HepG2 (cell line): ENCODE measurements around the gene PATL2. TPM values are rescaled to one million over a fixed set of nuclear protein-coding genes. Genes with fewer than 3 reads are reported as not detected.
A peak's percentile ranks its signal among the peaks of the same experiment; 100 is the strongest.

ENCODE experiments used
- CEBPG ChIP-seq: IDR thresholded peaks from 2 replicates; pipeline ENCODE4 v1.6.1; 2016
- CREM ChIP-seq, 2 experiments: sonication (generic) in 1 of 2; formaldehyde crosslinking in 1 of 2; IDR thresholded peaks; 2 replicates each; pipeline versions ENCODE4 v1.4.0 to v1.6.1; 2016 to 2020; ENCODE audit warnings: antibody characterized with exemption in 1 of 2, mild to moderate bottlenecking in 1 of 2, missing genetic modification reagents in 1 of 2
- EEA1 ChIP-seq: sonication (generic); formaldehyde crosslinking; IDR thresholded peaks from 2 replicates; pipeline ENCODE4 v1.5.1; 2020; ENCODE audit warnings: mild to moderate bottlenecking, missing genetic modification reagents, borderline replicate concordance
- ESRRA ChIP-seq: sonication (generic); formaldehyde crosslinking; IDR thresholded peaks from 2 replicates; pipeline ENCODE4 v1.5.1; 2020; ENCODE audit warnings: mild to moderate bottlenecking, low read depth, missing genetic modification reagents
- GABPB1 ChIP-seq: IDR thresholded peaks from 2 replicates; pipeline ENCODE4 v1.6.1; 2016; ENCODE audit warnings: mild to moderate bottlenecking, missing genetic modification reagents, moderate library complexity, missing compliant biosample characterization
- HNRNPUL1 ChIP-seq: fragments of 200-400 bp; formaldehyde crosslinking; IDR thresholded peaks from 2 replicates; pipeline ENCODE4 v1.6.1; 2017; ENCODE audit warnings: low read depth, mild to moderate bottlenecking, low read length, moderate library complexity
- KLF15 ChIP-seq: sonication (generic); formaldehyde crosslinking; IDR thresholded peaks from 2 replicates; pipeline ENCODE4 v1.8.1; 2023; ENCODE audit warnings: borderline replicate concordance, mild to moderate bottlenecking, inconsistent platforms, missing genetic modification reagents, mixed read lengths
- NCOR1 ChIP-seq: fragments of 200-600 bp; sonication (generic); IDR thresholded peaks from 2 replicates; pipeline ENCODE4 v1.7.0; 2017; ENCODE audit warnings: antibody characterized with exemption, low read length, borderline replicate concordance
- NFKB2 ChIP-seq: sonication (generic); formaldehyde crosslinking; IDR thresholded peaks from 2 replicates; pipeline ENCODE4 v1.4.0; 2020; ENCODE audit warnings: missing genetic modification reagents, borderline replicate concordance
- SMAD1 ChIP-seq: sonication (generic); formaldehyde crosslinking; IDR thresholded peaks from 2 replicates; pipeline ENCODE4 v1.4.0; 2020; ENCODE audit warnings: missing genetic modification reagents, low read depth, mild to moderate bottlenecking, borderline replicate concordance
- ZBTB10 ChIP-seq: sonication (generic); formaldehyde crosslinking; IDR thresholded peaks from 2 replicates; pipeline ENCODE4 v1.4.0; 2020; ENCODE audit warnings: missing genetic modification reagents, borderline replicate concordance
- ZBTB42 ChIP-seq: sonication (generic); formaldehyde crosslinking; IDR thresholded peaks from 2 replicates; pipeline ENCODE4 v1.5.0; 2020; ENCODE audit warnings: mild to moderate bottlenecking, missing genetic modification reagents
- ZEB1 ChIP-seq: IDR thresholded peaks from 2 replicates; pipeline ENCODE4 v1.6.1; 2012; ENCODE audit warnings: mild to moderate bottlenecking, low read depth, inconsistent platforms; ENCODE audit not compliant: insufficient replicate concordance
- ZFP62 ChIP-seq: sonication (generic); formaldehyde crosslinking; IDR thresholded peaks from 2 replicates; pipeline ENCODE4 v1.4.0; 2020; ENCODE audit warnings: missing genetic modification reagents
- ZNF274 ChIP-seq: sonication (generic); formaldehyde crosslinking; IDR thresholded peaks from 2 replicates; pipeline ENCODE4 v1.5.1; 2020; ENCODE audit warnings: mild to moderate bottlenecking, missing genetic modification reagents
- ZNF414 ChIP-seq: sonication (generic); formaldehyde crosslinking; IDR thresholded peaks from 2 replicates; pipeline ENCODE4 v1.5.0; 2020; ENCODE audit warnings: missing genetic modification reagents
- ZNF672 ChIP-seq: sonication (generic); formaldehyde crosslinking; IDR thresholded peaks from 2 replicates; pipeline ENCODE4 v1.8.1; 2022; ENCODE audit warnings: missing genetic modification reagents
- ZNF713 ChIP-seq: sonication (generic); formaldehyde crosslinking; IDR thresholded peaks from 2 replicates; pipeline ENCODE4 v1.4.0; 2020; ENCODE audit warnings: mild to moderate bottlenecking, missing genetic modification reagents
- ZNF740 ChIP-seq: sonication (generic); formaldehyde crosslinking; IDR thresholded peaks from 2 replicates; pipeline ENCODE4 v1.4.0; 2020; ENCODE audit warnings: missing genetic modification reagents
- polyA plus RNA-seq, 8 experiments: library from polyadenylated mRNA; depleted of rRNA in 3 of 8; stranded (reverse) in 7 of 8; unstranded in 1 of 8; fragments of >200 nt; fragmentation: Illumina TruSeq in 4 of 8; extraction: Trizol in 4 of 8; gene quantifications; 2 replicates each; pipeline versions ENCODE4 v1.2.1 to v1.2.3, GENCODE V29; 2011 to 2016; ENCODE audit warnings: low read depth in 4 of 8, missing spikeins in 1 of 8, mixed read lengths in 1 of 8; ENCODE audit not compliant: insufficient read depth in 1 of 8
- total RNA-seq, 5 experiments: library from RNA; depleted of rRNA; stranded (reverse); fragments of >200 nt; fragmentation: Illumina TruSeq; extraction: Trizol; gene quantifications; 2 replicates each; pipeline ENCODE4 v1.2.3, GENCODE V29; 2016; ENCODE audit warnings: low read depth in 1 of 5
- TF ChIP-seq, protein P1 (sequence below): sonication (generic); formaldehyde crosslinking; IDR thresholded peaks from 2 replicates; pipeline ENCODE4 v1.5.0; 2020; ENCODE audit warnings: mild to moderate bottlenecking, missing genetic modification reagents
- TF ChIP-seq, protein P2 (sequence below): sonication (generic); formaldehyde crosslinking; IDR thresholded peaks from 2 replicates; pipeline ENCODE4 v1.4.0; 2020; ENCODE audit warnings: missing genetic modification reagents

The PATL2 gene
- total and polyA plus RNA-seq, 2 of the 13 experiments (the other 11 are each of a cell fraction or from before 2014, with no cell fraction given), result 0.15 to 0.53 TPM

DNA sequence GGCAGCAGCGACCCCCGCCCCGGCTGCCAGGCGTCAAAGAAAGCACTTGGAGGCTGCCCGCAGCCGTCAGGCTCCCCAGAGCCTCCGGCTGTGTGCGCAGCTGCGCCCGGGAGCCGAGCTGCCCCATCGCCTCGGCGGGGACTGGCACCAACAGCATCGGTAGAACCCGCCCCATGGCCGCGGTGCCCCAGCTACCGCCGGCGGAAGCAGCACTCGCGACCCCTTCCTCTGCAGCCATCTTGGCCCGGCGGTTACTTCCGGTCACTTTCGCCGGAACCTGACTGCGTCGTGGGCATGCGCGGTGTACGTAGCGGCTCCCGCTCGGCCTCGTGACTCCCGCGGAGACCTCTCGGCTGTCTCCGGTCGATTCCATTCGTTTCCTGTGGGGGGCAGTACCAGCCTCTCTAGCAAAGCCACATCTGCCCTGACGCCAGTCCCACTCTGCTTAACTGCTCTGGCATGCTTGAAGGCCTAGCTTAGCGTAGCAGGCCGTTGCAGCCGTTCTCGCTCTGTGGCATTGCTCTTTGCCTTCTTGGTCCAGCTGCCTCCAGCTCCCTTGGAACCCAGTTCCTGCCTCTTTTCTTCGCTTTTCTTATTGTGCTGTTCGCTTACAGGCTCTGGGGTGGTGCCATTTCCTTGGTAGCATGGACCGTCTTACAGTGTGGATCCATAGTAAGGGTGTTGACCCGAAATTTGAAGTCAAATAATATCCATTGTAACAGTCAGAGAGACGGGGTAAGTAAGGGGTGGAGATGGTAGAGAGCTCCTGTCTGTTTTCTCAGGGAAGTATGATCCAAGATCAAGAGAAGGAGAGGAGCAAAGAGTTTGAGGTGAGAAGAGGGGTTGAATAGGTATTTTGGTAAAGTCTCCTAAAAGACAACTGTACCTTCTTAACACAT is 47.5 kb downstream of the PATL2 start, which contains the start of gene SPG11 (continued):
- TF ChIP-seq GABPB1 (CRISPR knock-in tag), result peak; percentile 98
- peak; percentile 87; the same call in 1 of the 2 replicates for TF ChIP-seq KLF15
- TF ChIP-seq, protein P1, sequence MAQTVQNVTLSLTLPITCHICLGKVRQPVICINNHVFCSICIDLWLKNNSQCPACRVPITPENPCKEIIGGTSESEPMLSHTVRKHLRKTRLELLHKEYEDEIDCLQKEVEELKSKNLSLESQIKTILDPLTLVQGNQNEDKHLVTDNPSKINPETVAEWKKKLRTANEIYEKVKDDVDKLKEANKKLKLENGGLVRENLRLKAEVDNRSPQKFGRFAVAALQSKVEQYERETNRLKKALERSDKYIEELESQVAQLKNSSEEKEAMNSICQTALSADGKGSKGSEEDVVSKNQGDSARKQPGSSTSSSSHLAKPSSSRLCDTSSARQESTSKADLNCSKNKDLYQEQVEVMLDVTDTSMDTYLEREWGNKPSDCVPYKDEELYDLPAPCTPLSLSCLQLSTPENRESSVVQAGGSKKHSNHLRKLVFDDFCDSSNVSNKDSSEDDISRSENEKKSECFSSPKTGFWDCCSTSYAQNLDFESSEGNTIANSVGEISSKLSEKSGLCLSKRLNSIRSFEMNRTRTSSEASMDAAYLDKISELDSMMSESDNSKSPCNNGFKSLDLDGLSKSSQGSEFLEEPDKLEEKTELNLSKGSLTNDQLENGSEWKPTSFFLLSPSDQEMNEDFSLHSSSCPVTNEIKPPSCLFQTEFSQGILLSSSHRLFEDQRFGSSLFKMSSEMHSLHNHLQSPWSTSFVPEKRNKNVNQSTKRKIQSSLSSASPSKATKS (CRISPR knock-in tag), result no peak
- 0 out of 2 replicates have a peak, but pooled peaks have one; percentile 55 for TF ChIP-seq ZNF414 (CRISPR knock-in tag)
- no peak; the same call in 1 of the 2 replicates for TF ChIP-seq ESRRA
- peak; percentile 42; the same call in 1 of the 2 replicates for TF ChIP-seq ZBTB10 (CRISPR knock-in tag)
- no peak for TF ChIP-seq ZFP62 (CRISPR knock-in tag)
- peak; percentile 95 for TF ChIP-seq NFKB2 (CRISPR knock-in tag)
- no peak for TF ChIP-seq HNRNPUL1
- no peak; the same call in 1 of the 2 replicates for TF ChIP-seq ZNF713 (CRISPR knock-in tag)
- TF ChIP-seq, protein P2, sequence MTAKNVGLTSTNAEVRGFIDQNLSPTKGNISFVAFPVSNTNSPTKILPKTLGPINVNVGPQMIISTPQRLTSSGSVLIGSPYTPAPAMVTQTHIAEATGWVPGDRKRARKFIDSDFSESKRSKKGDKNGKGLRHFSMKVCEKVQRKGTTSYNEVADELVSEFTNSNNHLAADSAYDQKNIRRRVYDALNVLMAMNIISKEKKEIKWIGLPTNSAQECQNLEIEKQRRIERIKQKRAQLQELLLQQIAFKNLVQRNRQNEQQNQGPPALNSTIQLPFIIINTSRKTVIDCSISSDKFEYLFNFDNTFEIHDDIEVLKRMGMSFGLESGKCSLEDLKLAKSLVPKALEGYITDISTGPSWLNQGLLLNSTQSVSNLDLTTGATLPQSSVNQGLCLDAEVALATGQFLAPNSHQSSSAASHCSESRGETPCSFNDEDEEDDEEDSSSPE (CRISPR knock-in tag), result peak; percentile 74
- peak; percentile 85 for TF ChIP-seq ZBTB42 (CRISPR knock-in tag)
- no peak; the same call in 1 of the 2 replicates for TF ChIP-seq ZNF274
- no peak; the same call in 1 of the 2 replicates for TF ChIP-seq CEBPG
- TF ChIP-seq NCOR1, result no peak
- peak; percentile 53 for TF ChIP-seq CREM (IDR thresholded peaks at IDR 0.05)
- no peak for TF ChIP-seq CREM (CRISPR knock-in tag; IDR thresholded peaks at IDR 0.05)
- 0 out of 2 replicates have a peak, but pooled peaks have one; percentile 79 for TF ChIP-seq SMAD1 (CRISPR knock-in tag)
- no peak for TF ChIP-seq ZEB1
- peak; percentile 70; the same call in 1 of the 2 replicates for TF ChIP-seq ZNF740 (CRISPR knock-in tag)
- TF ChIP-seq EEA1, result peak; percentile 75; the same call in 1 of the 2 replicates
- no peak for TF ChIP-seq ZNF672 (CRISPR knock-in tag)
